GM12891 (cell line): ENCODE measurements around the gene AGPAT3.

ENCODE experiments used
- PAX5 ChIP-seq: IDR thresholded peaks from 2 replicates; pipeline ENCODE4 v1.6.1; 2011; ENCODE audit warnings: low read length, moderate library complexity, mild to moderate bottlenecking; ENCODE audit not compliant: insufficient read depth, severe bottlenecking
- POLR2AphosphoS5 ChIP-seq: IDR thresholded peaks from 2 replicates; pipeline ENCODE4 v1.6.1; 2011; ENCODE audit warnings: low read depth, low read length, control low read depth

GRCh38 chr21:43880111-43880985 is 15.3 kb downstream of the AGPAT3 start:
- TF ChIP-seq PAX5 (no peak), POLR2AphosphoS5 (no peak)
